Colonic mucosa (tissue), 4 donors: ENCODE results near the gene SHE. TPM values are rescaled to one million over a fixed set of nuclear protein-coding genes. Genes with fewer than 3 reads are reported as not detected.

Experiments used
- DNase-seq: peaks from one replicate; pipeline ENCODE4 v3.0.0-alpha.2; 2020
- H3K27ac ChIP-seq: fragments of 200-600 bp; one replicate; pipeline ENCODE4 v1.8.0; 2021
- H3K27me3 ChIP-seq: fragments of 200-600 bp; one replicate; pipeline ENCODE4 v1.8.0; 2021
- H3K36me3 ChIP-seq: fragments of 200-600 bp; one replicate; pipeline ENCODE4 v1.8.0; 2021
- H3K4me1 ChIP-seq: fragments of 200-600 bp; one replicate; pipeline ENCODE4 v1.8.0; 2021; ENCODE audit warnings: mild to moderate bottlenecking
- H3K4me3 ChIP-seq: fragments of 200-600 bp; one replicate; pipeline ENCODE4 v1.8.0; 2021
- H3K9ac ChIP-seq, 2 donors: one replicate each; pipeline ENCODE4 v1.7.0; 2013; ENCODE audit warnings: control low read depth in 2 of 2, low read depth in 2 of 2, low read length in 2 of 2
- H3K9me3 ChIP-seq: fragments of 200-600 bp; one replicate; pipeline ENCODE4 v1.8.0; 2021
- intact Hi-C: fragments of 100-400 bp; cut with DNase I; formaldehyde crosslinking; loops from one replicate; pipeline ENCODE4 v1.14.1; 2022
- total RNA-seq, 2 donors: library from RNA; stranded (reverse); fragmentation: NEBNext Ultra II Directional in 1 of 2; extraction: Animal tissue kit (Norgen Biotek cat#: 25700) in 1 of 2; gene quantifications; one replicate each; pipeline ENCODE4 v1.2.1, GENCODE V29; 2021
- TF ChIP-seq, protein P1 (sequence below): fragments of 200-600 bp; IDR thresholded peaks from one replicate; pipeline ENCODE4 v1.8.0; 2022; ENCODE audit warnings: antibody characterized with exemption, mild to moderate bottlenecking
- donor health status: healthy.
- donor health status: DM: no; HTN: no; CAD: no.
- donor health status: DM: no; HTN: no; CAD: no.

Gene SHE
- total RNA-seq, 2 donors from 2014 or later = 1.7 to 3.9 TPM

DNA sequence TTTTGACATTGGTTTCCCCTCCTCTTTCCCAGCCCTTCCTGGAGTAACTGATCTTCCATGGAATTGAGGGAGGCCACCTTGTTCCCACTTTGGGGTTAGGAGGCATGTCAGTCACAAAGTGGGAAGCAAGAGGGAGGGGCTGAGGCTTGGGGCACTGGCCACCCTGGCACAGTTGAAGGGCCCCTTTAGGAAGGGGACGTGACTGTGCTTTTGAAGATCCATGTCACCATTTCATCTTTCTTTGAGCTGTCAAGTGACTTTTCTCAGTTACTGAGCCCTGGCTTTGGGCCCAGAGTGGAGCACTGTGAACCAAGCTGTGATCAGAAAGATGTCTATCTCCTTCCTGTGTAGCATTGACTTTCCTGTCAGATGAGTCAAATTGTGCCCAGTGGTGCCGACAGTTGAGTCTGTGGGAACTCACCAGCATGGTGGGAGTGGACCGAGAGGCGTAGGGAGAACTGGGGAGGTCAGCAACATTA lies 38.7 kb downstream of the SHE start:
- H3K27me3 ChIP-seq = no peaks in the 10 kb centered on the region
- H3K4me1 ChIP-seq = no peaks in the 10 kb centered on the region
- DNase-seq = peak; percentile 34
- no peaks in the 10 kb centered on the region for H3K9me3 ChIP-seq
- peak overlapping the region; percentile 39 for H3K27ac ChIP-seq
- TF ChIP-seq, protein P1, sequence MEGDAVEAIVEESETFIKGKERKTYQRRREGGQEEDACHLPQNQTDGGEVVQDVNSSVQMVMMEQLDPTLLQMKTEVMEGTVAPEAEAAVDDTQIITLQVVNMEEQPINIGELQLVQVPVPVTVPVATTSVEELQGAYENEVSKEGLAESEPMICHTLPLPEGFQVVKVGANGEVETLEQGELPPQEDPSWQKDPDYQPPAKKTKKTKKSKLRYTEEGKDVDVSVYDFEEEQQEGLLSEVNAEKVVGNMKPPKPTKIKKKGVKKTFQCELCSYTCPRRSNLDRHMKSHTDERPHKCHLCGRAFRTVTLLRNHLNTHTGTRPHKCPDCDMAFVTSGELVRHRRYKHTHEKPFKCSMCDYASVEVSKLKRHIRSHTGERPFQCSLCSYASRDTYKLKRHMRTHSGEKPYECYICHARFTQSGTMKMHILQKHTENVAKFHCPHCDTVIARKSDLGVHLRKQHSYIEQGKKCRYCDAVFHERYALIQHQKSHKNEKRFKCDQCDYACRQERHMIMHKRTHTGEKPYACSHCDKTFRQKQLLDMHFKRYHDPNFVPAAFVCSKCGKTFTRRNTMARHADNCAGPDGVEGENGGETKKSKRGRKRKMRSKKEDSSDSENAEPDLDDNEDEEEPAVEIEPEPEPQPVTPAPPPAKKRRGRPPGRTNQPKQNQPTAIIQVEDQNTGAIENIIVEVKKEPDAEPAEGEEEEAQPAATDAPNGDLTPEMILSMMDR = no peak
- no peak overlapping the region for H3K4me3 ChIP-seq
- intact Hi-C loops = loop anchor here (10.0 kb wide), 1 partner anchor 129 kb away; no protein-coding TSS in a partner anchor
- H3K36me3 ChIP-seq = no peaks in the 10 kb centered on the region
- no peak overlapping the region for H3K9ac ChIP-seq

DNA sequence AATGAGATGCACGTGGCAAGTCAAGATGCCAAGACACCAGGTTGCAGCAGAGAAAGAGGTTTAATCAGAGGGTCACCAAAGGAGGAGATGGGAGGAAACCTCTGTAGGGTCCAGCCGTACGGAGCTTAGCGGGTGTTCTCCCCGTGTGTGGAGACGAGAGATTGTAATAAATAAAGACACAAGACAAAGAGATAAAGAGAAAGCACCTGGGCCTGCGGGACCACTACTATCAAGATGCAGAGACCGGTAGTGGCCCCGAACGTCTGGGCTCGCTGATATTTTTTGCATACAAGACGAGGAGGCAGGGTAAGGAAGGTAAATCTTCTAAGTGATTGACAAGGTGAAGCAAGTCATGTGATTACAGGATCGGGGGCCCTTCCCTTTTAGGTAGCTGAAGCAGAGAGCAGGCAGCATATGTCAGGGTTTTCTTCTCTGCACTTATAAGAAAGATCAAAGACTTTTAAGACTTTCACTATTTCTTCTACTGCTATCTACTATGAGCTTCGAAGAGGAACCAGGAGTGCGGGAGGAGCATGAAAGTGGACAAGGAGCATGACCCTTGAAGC lies 41.4 kb downstream of the SHE start:
- Histone ChIP-seq H3K4me3 (no peak overlapping the region), H3K9ac (no peak overlapping the region), H3K9me3 (no peaks in the 10 kb centered on the region), H3K4me1 (no peaks in the 10 kb centered on the region), H3K27ac (no peak overlapping the region), H3K36me3 (no peaks in the 10 kb centered on the region), H3K27me3 (no peaks in the 10 kb centered on the region)
- TF ChIP-seq, protein P1 = no peak
- DNase-seq = no peak
- intact Hi-C loops = loop anchor here (10.0 kb wide), 1 partner anchor 126 kb away; no protein-coding TSS in a partner anchor

DNA sequence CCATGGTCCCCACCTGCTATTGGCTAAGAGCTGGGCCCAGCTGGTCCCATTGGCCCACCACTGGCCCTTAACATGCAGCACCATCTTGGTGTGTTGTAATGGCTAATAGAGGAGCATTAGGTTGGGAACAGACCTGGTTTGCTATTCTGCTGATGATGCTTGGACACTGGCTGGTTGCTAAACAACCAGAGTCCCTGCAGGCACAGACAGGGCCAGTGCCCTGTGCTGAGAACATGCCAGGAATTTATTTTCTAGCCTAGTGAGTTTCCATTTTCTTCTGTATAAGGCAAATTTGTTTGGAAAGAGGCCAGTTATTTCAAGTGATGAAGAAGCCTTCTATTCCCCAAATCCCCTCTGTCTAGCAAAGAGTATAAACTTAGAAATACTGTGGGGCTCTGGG lies 43.1 kb downstream of the SHE start:
- Histone ChIP-seq H3K36me3 (no peaks in the 10 kb centered on the region), H3K4me1 (no peaks in the 10 kb centered on the region)
- TF ChIP-seq, protein P1 = no peak

DNA sequence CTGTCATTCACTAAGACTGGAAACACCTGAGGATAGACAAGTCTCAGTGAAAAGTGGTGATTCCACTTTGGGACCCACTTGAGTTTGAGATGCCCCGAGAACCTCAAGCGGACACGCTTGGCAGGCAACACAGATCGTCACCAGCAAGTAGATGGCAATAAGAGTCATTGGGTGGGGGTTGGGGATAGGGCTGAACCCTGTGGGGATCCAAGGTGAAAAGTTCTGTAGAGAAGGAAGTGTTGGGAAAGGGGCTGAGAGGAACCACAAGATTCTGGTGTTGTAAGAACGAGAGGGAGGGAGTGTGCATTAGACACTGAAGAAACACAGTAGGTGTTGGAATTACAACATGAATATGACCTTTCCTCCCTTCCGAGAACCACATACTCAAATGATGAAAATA lies 45.6 kb downstream of the SHE start:
- no peaks in the 10 kb centered on the region for H3K9me3 ChIP-seq
- no peak for DNase-seq
- no peak overlapping the region for H3K4me3 ChIP-seq
- no peaks in the 10 kb centered on the region for H3K27me3 ChIP-seq
- TF ChIP-seq, protein P1 = no peak
- no peaks in the 10 kb centered on the region for H3K4me1 ChIP-seq
- no peak overlapping the region for H3K27ac ChIP-seq
- no peaks in the 10 kb centered on the region for H3K36me3 ChIP-seq
- no peak overlapping the region for H3K9ac ChIP-seq
- intact Hi-C loops = no loop called here

More for the DNA sequence above, 43.1 kb downstream of the SHE start:
- Histone ChIP-seq H3K27me3 (no peaks in the 10 kb centered on the region), H3K9me3 (no peaks in the 10 kb centered on the region), H3K9ac (no peak overlapping the region), H3K4me3 (no peak overlapping the region), H3K27ac (no peak overlapping the region)
- intact Hi-C loops = no loop called here
- no peak for DNase-seq

DNA sequence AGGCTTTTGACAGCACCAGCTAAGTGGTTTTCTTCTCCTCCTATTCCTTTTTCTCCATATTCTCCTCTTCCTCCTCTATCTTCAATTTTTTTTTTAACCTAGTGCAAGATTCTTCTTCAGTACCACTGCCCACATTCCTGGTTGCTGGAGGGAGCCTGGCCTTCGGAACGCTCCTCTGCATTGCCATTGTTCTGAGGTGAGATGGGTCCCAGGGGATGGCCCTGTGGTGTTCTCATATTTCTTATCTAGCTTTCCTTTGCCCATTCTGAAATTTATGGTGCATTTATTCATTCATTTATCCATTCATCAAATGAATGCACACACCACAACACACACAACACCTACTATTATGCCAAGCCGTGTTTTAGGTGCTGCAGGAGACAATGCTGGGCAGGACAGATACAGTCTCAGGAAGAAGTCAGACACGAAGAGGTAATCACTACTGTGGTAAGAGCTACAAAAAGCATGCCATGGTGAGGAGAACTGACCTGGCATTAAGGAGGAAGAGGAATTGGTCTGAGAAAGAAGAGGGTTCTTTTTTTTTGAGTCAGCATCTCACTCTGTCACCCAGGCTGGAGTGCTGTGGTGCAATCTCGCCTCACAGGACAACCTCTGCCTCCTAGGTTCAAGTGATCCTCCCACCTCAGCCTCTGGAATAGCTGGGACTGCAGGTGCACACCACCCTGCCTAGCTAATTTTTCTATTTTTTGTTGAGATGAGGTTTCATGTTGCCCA lies 47.7 kb downstream of the SHE start:
- no peak overlapping the region for H3K4me3 ChIP-seq
- no peak overlapping the region for H3K27ac ChIP-seq

More for the DNA sequence above, 47.7 kb downstream of the SHE start:
- Histone ChIP-seq H3K36me3 (no peaks in the 10 kb centered on the region), H3K9ac (no peak overlapping the region), H3K27me3 (no peaks in the 10 kb centered on the region), H3K4me1 (no peaks in the 10 kb centered on the region), H3K9me3 (no peaks in the 10 kb centered on the region)
- intact Hi-C loops = no loop called here
- TF ChIP-seq, protein P1 = no peak
- no peak for DNase-seq
